ENCODE measurements around the gene TNFRSF1A.

GRCh38 chr12:6315704-6316597, 25.9 kb downstream of the TNFRSF1A start:
- TF ChIP-seq, protein P1, sequence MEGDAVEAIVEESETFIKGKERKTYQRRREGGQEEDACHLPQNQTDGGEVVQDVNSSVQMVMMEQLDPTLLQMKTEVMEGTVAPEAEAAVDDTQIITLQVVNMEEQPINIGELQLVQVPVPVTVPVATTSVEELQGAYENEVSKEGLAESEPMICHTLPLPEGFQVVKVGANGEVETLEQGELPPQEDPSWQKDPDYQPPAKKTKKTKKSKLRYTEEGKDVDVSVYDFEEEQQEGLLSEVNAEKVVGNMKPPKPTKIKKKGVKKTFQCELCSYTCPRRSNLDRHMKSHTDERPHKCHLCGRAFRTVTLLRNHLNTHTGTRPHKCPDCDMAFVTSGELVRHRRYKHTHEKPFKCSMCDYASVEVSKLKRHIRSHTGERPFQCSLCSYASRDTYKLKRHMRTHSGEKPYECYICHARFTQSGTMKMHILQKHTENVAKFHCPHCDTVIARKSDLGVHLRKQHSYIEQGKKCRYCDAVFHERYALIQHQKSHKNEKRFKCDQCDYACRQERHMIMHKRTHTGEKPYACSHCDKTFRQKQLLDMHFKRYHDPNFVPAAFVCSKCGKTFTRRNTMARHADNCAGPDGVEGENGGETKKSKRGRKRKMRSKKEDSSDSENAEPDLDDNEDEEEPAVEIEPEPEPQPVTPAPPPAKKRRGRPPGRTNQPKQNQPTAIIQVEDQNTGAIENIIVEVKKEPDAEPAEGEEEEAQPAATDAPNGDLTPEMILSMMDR (conservative IDR thresholded peaks at IDR 0.05; ENCODE audit: low read depth, low read length), result no peak
- TF ChIP-seq EZH2 (IDR thresholded peaks at IDR 0.05; ENCODE audit: borderline replicate concordance, low read depth, low read length, poor library complexity, severe bottlenecking), result no peak
